Effector memory CD8-positive, alpha-beta T cell (primary cell): ENCODE measurements around the gene SVBP.
"Not testable (repeated sequence)": the region's sequence is repeated elsewhere in the genome, so short reads cannot be mapped to it uniquely, and the experiment has no call there.

Experiments used
- ATAC-seq: fragments of 150-1000 bp; cut with Tn5 transposase; replicated peaks from 2 replicates; pipeline ENCODE4 v1.10.0; 2021; ENCODE audit warnings: mild to moderate bottlenecking, moderate library complexity
- DNase-seq, 3 experiments: peaks; one replicate each; pipeline ENCODE4 v3.0.0; 2021
- H3K27ac Mint-ChIP-seq, 2 donors: one replicate each; pipeline ENCODE4 v1.8.0; 2022; ENCODE audit warnings: mild to moderate bottlenecking in 2 of 2, mixed read lengths in 2 of 2, moderate library complexity in 2 of 2
- H3K27me3 Mint-ChIP-seq, 2 donors: one replicate each; pipeline ENCODE4 v1.8.0; 2022; ENCODE audit warnings: mixed read lengths in 2 of 2
- H3K36me3 Mint-ChIP-seq: one replicate; pipeline ENCODE4 v1.8.0; 2022; ENCODE audit warnings: mild to moderate bottlenecking, moderate library complexity, mixed read lengths; ENCODE audit not compliant: insufficient read depth
- H3K4me1 Mint-ChIP-seq, 2 donors: one replicate each; pipeline ENCODE4 v1.8.0; 2022; ENCODE audit warnings: low read depth in 2 of 2, mixed read lengths in 2 of 2
- H3K4me3 Mint-ChIP-seq, 2 donors: one replicate each; pipeline ENCODE4 v1.8.0; 2022; ENCODE audit warnings: mild to moderate bottlenecking in 2 of 2, mixed read lengths in 2 of 2, moderate library complexity in 2 of 2
- H3K9me3 Mint-ChIP-seq, 2 donors: one replicate each; pipeline ENCODE4 v1.8.0; 2022; ENCODE audit warnings: mixed read lengths in 2 of 2
- total RNA-seq, 9 experiments: gene quantifications; one replicate each; lab custom pipeline; 2026; lab: John Stamatoyannopoulos, UW

The SVBP gene
- 6.8 to 17.5 (median 9.0) reads per million in 9 experiments for total RNA-seq

- Mint-ChIP-seq H3K9me3 (no peaks in the 10 kb centered on the region), H3K27me3 (no peaks in the 10 kb centered on the region), H3K4me3 (peak within 1 kb of the TSS; percentile 76 to 87), H3K27ac (peak within 1 kb of the TSS; percentile 74 to 89), H3K4me1 (peaks cover 12 to 24% of the 10 kb centered on the region in 2 donors), H3K36me3 (no peaks in the 10 kb centered on the region)
- DNase-seq (peak; percentile 87 to 91 (median 88)), ATAC-seq (peak; percentile 84)
Measured at GRCh38 chr1:42816585-42817439, at the start of gene SVBP, which contains the start of gene ERMAP. Gene SVBP, minus strand, starts transcription at chr1:42817397. Its CDS starts 853 bp downstream, at chr1:42816544. Gene ERMAP, plus strand, starts transcription at chr1:42817122. Its CDS starts 13,327 bp downstream, at chr1:42830449.

- peaks cover 30 to 33% of the 10 kb centered on the region in 2 donors for H3K27me3 Mint-ChIP-seq
- no peak overlapping the region for H3K4me3 Mint-ChIP-seq
- H3K36me3 Mint-ChIP-seq, result no peaks in the 10 kb centered on the region
- DNase-seq, result no peak
- no peak overlapping the region for H3K27ac Mint-ChIP-seq
- H3K4me1 Mint-ChIP-seq, result no peaks in the 10 kb centered on the region
- no peak for ATAC-seq
- no peaks in the 10 kb centered on the region for H3K9me3 Mint-ChIP-seq
Measured at GRCh38 chr1:42866549-42866948, 49.4 kb upstream of the SVBP start.

- Mint-ChIP-seq H3K9me3 (peaks cover 9 to 10% of the 10 kb centered on the region in 2 donors), H3K36me3 (peaks cover 2% of the 10 kb centered on the region), H3K27me3 (peaks cover 44 to 51% of the 10 kb centered on the region in 2 donors), H3K4me3 (no peak overlapping the region), H3K27ac (no peak overlapping the region), H3K4me1 (no peaks in the 10 kb centered on the region)
- DNase-seq (no peak), ATAC-seq (no peak)
Measured at GRCh38 chr1:42861014-42861399, 43.8 kb upstream of the SVBP start.

GRCh38 chr1:42860339-42861013, 43.3 kb upstream of the SVBP start:
- H3K9me3 Mint-ChIP-seq, result peaks cover 9 to 10% of the 10 kb centered on the region in 2 donors
- peaks cover 44 to 51% of the 10 kb centered on the region in 2 donors for H3K27me3 Mint-ChIP-seq
- H3K4me1 Mint-ChIP-seq, result no peaks in the 10 kb centered on the region
- ATAC-seq (no peak), DNase-seq (no peak)
- peaks cover 2% of the 10 kb centered on the region for H3K36me3 Mint-ChIP-seq
- H3K27ac Mint-ChIP-seq, result no peak overlapping the region
- no peak overlapping the region for H3K4me3 Mint-ChIP-seq

GRCh38 chr1:42859366-42859765, 42.2 kb upstream of the SVBP start:
- not testable (repeated sequence) for H3K36me3 Mint-ChIP-seq, H3K27ac Mint-ChIP-seq, H3K4me3 Mint-ChIP-seq, H3K4me1 Mint-ChIP-seq, H3K9me3 Mint-ChIP-seq, ATAC-seq, DNase-seq
- peaks cover 41 to 51% of the 10 kb centered on the region in 2 donors for H3K27me3 Mint-ChIP-seq

- H3K27ac Mint-ChIP-seq, result peak overlapping the region in 1 of 2 donors; percentile 28
- H3K4me1 Mint-ChIP-seq, H3K4me3 Mint-ChIP-seq, ATAC-seq, DNase-seq, H3K36me3 Mint-ChIP-seq, H3K9me3 Mint-ChIP-seq: not testable (repeated sequence)
- peaks cover 22 to 29% of the 10 kb centered on the region in 2 donors for H3K27me3 Mint-ChIP-seq
Measured at GRCh38 chr1:42856554-42856953, 39.4 kb upstream of the SVBP start.

GRCh38 chr1:42853116-42853884, 36.1 kb upstream of the SVBP start:
- DNase-seq, result no peak

GRCh38 chr1:42852608-42852980, 35.4 kb upstream of the SVBP start:
- Mint-ChIP-seq H3K27me3 (no peaks in the 10 kb centered on the region), H3K9me3 (no peaks in the 10 kb centered on the region), H3K36me3 (peaks cover 2% of the 10 kb centered on the region), H3K4me3 (no peak overlapping the region), H3K27ac (no peak overlapping the region), H3K4me1 (peaks cover 12 to 17% of the 10 kb centered on the region in 2 donors)
- no peak for DNase-seq
- ATAC-seq, result no peak

More at GRCh38 chr1:42853116-42853884, 36.1 kb upstream of the SVBP start:
- Mint-ChIP-seq H3K4me3 (no peak overlapping the region), H3K27me3 (no peaks in the 10 kb centered on the region), H3K9me3 (no peaks in the 10 kb centered on the region), H3K4me1 (peaks cover 5 to 10% of the 10 kb centered on the region in 2 donors), H3K36me3 (peaks cover 2% of the 10 kb centered on the region), H3K27ac (no peak overlapping the region)
- ATAC-seq, result no peak

GRCh38 chr1:42851960-42852607, 34.9 kb upstream of the SVBP start:
- no peak overlapping the region for H3K27ac Mint-ChIP-seq

GRCh38 chr1:42851420-42851819, 34.2 kb upstream of the SVBP start:
- Mint-ChIP-seq H3K4me1 (peaks cover 19 to 26% of the 10 kb centered on the region in 2 donors), H3K36me3 (peaks cover 2% of the 10 kb centered on the region)

More at GRCh38 chr1:42851960-42852607, 34.9 kb upstream of the SVBP start:
- Mint-ChIP-seq H3K4me3 (no peak overlapping the region), H3K36me3 (peaks cover 2% of the 10 kb centered on the region), H3K27me3 (no peaks in the 10 kb centered on the region), H3K4me1 (peaks cover 17 to 23% of the 10 kb centered on the region in 2 donors), H3K9me3 (no peaks in the 10 kb centered on the region)
- no peak for DNase-seq
- ATAC-seq, result no peak

GRCh38 chr1:42849944-42850343, 32.7 kb upstream of the SVBP start:
- ATAC-seq (no peak), DNase-seq (no peak)
- Mint-ChIP-seq H3K4me1 (peaks cover 22 to 26% of the 10 kb centered on the region in 2 donors), H3K9me3 (no peaks in the 10 kb centered on the region), H3K4me3 (no peak overlapping the region), H3K27me3 (no peaks in the 10 kb centered on the region), H3K27ac (peak overlapping the region in 1 of 2 donors; percentile 5), H3K36me3 (no peaks in the 10 kb centered on the region)

More at GRCh38 chr1:42851420-42851819, 34.2 kb upstream of the SVBP start:
- Mint-ChIP-seq H3K4me3 (no peak overlapping the region), H3K27ac (no peak overlapping the region), H3K9me3 (no peaks in the 10 kb centered on the region), H3K27me3 (no peaks in the 10 kb centered on the region)
- no peak for DNase-seq
- no peak for ATAC-seq

- H3K27ac Mint-ChIP-seq, result peak overlapping the region; percentile 28 to 92
- ATAC-seq (no peak), DNase-seq (no peak)
- peaks cover 22 to 26% of the 10 kb centered on the region in 2 donors for H3K4me1 Mint-ChIP-seq
- no peaks in the 10 kb centered on the region for H3K9me3 Mint-ChIP-seq
- no peaks in the 10 kb centered on the region for H3K36me3 Mint-ChIP-seq
- no peaks in the 10 kb centered on the region for H3K27me3 Mint-ChIP-seq
- no peak overlapping the region for H3K4me3 Mint-ChIP-seq
Measured at GRCh38 chr1:42848823-42849537, 31.8 kb upstream of the SVBP start.
